ENCODE results near the gene CYCS. TPM values are rescaled to one million over a fixed set of nuclear protein-coding genes. Genes with fewer than 3 reads are reported as not detected.

CYCS gene
- total and polyA plus RNA-seq, 10 of the 15 experiments (the other 5 are each of a cell fraction or from before 2014, with no cell fraction given), result 113 to 952 (median 356) TPM

DNA sequence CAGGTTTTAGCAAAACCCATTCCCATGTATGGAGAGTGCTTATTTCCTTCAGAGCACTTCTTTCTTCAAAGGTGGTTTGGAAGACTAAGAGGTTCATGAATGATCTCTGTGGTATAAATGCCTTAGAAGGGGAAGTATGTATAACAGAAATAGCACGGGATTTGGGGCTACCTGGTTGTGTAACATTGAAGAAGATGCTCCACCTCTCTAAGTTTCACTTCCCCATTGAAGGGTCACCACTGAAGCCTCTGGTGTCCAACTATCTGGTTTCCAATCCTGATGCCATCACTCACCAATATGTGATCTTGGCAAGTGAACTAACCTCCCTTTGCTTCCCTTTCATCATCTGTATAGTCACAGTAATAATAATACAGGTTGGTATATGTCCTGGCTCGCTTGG is 37.2 kb downstream of the CYCS start (continued):
- TF ChIP-seq ZNF24 (IDR thresholded peaks at IDR 0.05), result no peak
- no peak for TF ChIP-seq NFXL1 (IDR thresholded peaks at IDR 0.05; ENCODE audit: borderline replicate concordance)
- TF ChIP-seq BCL11A (IDR thresholded peaks at IDR 0.05; ENCODE audit: low read depth, low read length), result 0 out of 2 replicates have a peak, but pooled peaks have one; percentile 33
- no peak for TF ChIP-seq MYC (IDR thresholded peaks at IDR 0.05; ENCODE audit: insufficient read depth, insufficient read length, insufficient replicate concordance, low read length, severe bottlenecking)
- TF ChIP-seq MTA3 (IDR thresholded peaks at IDR 0.05; ENCODE audit: borderline replicate concordance, low read length), result no peak
- no peak for TF ChIP-seq FOS (IDR thresholded peaks at IDR 0.05; ENCODE audit: borderline replicate concordance, extremely low read depth, insufficient read length)
- TF ChIP-seq TCF3 (IDR thresholded peaks at IDR 0.05; ENCODE audit: borderline replicate concordance, insufficient read depth, low read depth, low read length), result no peak
- TF ChIP-seq RUNX3 (IDR thresholded peaks at IDR 0.05; ENCODE audit: low read length), result peak; percentile 73
- no peak for TF ChIP-seq FOXM1 (IDR thresholded peaks at IDR 0.05; ENCODE audit: low read depth, low read length)
- no peak for TF ChIP-seq MYB (IDR thresholded peaks at IDR 0.05; ENCODE audit: borderline replicate concordance, low read depth, low read length)
- no peak for TF ChIP-seq TCF12 (IDR thresholded peaks at IDR 0.05; ENCODE audit: low read depth, low read length)
- no peak for TF ChIP-seq IRF5 (IDR thresholded peaks at IDR 0.05; ENCODE audit: borderline replicate concordance)
- TF ChIP-seq RAD21 (IDR thresholded peaks at IDR 0.05; ENCODE audit: insufficient read depth, low read depth, low read length), result no peak
- peak; percentile 27; the same call in 1 of the 2 replicates for TF ChIP-seq CREM (IDR thresholded peaks at IDR 0.05; ENCODE audit: low read depth)
- TF ChIP-seq, protein P1, sequence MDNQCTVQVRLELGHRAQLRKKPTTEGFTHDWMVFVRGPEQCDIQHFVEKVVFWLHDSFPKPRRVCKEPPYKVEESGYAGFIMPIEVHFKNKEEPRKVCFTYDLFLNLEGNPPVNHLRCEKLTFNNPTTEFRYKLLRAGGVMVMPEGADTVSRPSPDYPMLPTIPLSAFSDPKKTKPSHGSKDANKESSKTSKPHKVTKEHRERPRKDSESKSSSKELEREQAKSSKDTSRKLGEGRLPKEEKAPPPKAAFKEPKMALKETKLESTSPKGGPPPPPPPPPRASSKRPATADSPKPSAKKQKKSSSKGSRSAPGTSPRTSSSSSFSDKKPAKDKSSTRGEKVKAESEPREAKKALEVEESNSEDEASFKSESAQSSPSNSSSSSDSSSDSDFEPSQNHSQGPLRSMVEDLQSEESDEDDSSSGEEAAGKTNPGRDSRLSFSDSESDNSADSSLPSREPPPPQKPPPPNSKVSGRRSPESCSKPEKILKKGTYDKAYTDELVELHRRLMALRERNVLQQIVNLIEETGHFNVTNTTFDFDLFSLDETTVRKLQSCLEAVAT (IDR thresholded peaks at IDR 0.05), result no peak
- peak; percentile 75 for TF ChIP-seq MEF2A (IDR thresholded peaks at IDR 0.05; ENCODE audit: insufficient read depth, low read depth, low read length)
